ENCODE measurements around the gene PPP1R10.

GRCh38 chr6:30562470-30563425, 54.3 kb downstream of the PPP1R10 start:
- TF ChIP-seq GATA3 (IDR thresholded peaks at IDR 0.05; ENCODE audit: low read depth, low read length), result no peak
- TF ChIP-seq GATA2 (IDR thresholded peaks at IDR 0.05; ENCODE audit: low read depth, low read length), result no peak

All from SH-SY5Y (cell line).